ELR (cell line): ENCODE data around the gene PARP1.
A peak's percentile ranks its signal among the peaks of the same experiment; 100 is the strongest.
"Not testable (repeated sequence)": the region's sequence is repeated elsewhere in the genome, so short reads cannot be mapped to it uniquely, and the experiment has no call there.

Experiments
- DNase-seq: peaks from one replicate; pipeline ENCODE4 v3.0.0-alpha.2; 2015; ENCODE audit warnings: low read depth

Gene PARP1

GRCh38 chr1:226428791-226429461 is 21.0 kb upstream of the PARP1 start:
- DNase-seq: peak; percentile 30

- DNase-seq: no peak
These were observed 20.5 kb upstream of the PARP1 start for GRCh38 chr1:226428348-226428747.

- no peak for DNase-seq
These were observed 19.2 kb upstream of the PARP1 start for GRCh38 chr1:226427131-226427530.

- DNase-seq: not testable (repeated sequence)
These were observed 18.5 kb upstream of the PARP1 start for GRCh38 chr1:226426395-226426794.

- DNase-seq: no peak
These were observed 17.6 kb upstream of the PARP1 start for GRCh38 chr1:226425431-226426031.

- no peak for DNase-seq
These were observed 17.1 kb upstream of the PARP1 start for GRCh38 chr1:226425004-226425378.

- peak; percentile 42 for DNase-seq
These were observed 16.5 kb upstream of the PARP1 start for GRCh38 chr1:226424221-226425003.

- no peak for DNase-seq
These were observed 14.6 kb upstream of the PARP1 start for GRCh38 chr1:226422478-226422877.

GRCh38 chr1:226420897-226421296 is 13.0 kb upstream of the PARP1 start:
- DNase-seq: no peak

- DNase-seq: no peak
These were observed 12.4 kb upstream of the PARP1 start for GRCh38 chr1:226420328-226420727.

- DNase-seq: no peak
These were observed 11.6 kb upstream of the PARP1 start for GRCh38 chr1:226419284-226420029.

GRCh38 chr1:226417830-226418546 is 10.1 kb upstream of the PARP1 start:
- no peak for DNase-seq

- DNase-seq: no peak
These were observed 9.5 kb upstream of the PARP1 start for GRCh38 chr1:226417350-226417749.

- DNase-seq: no peak
These were observed 6.3 kb upstream of the PARP1 start for GRCh38 chr1:226414098-226414698.

- DNase-seq: no peak
These were observed 3.7 kb upstream of the PARP1 start for GRCh38 chr1:226411619-226412018.

GRCh38 chr1:226410958-226411357 is 3.1 kb upstream of the PARP1 start:
- DNase-seq: no peak

- DNase-seq: no peak
These were observed 1.5 kb upstream of the PARP1 start for GRCh38 chr1:226409392-226409791.

GRCh38 chr1:226408285-226409184 is 642 bp upstream of the PARP1 start:
- no peak for DNase-seq

- DNase-seq: no peak
These were observed 745 bp downstream of the PARP1 start for GRCh38 chr1:226407199-226407496.

GRCh38 chr1:226406401-226406881 is 1.5 kb downstream of the PARP1 start:
- peak; percentile 68 for DNase-seq
